Activated CD8-positive, alpha-beta T cell treated with anti-CD3 and anti-CD28 coated beads for 36 hours (primary cell): ENCODE data around the gene MAST3. TPM values are rescaled to one million over a fixed set of nuclear protein-coding genes. Genes with fewer than 3 reads are reported as not detected.

Source experiments
- ATAC-seq: fragments of 200-7000 bp; cut with Tn5 transposase; one replicate; pipeline ENCODE4 v1.10.0; 2021; ENCODE audit warnings: mild to moderate bottlenecking, moderate library complexity
- CTCF ChIA-PET: fragments of 350-600 bp; sonication (Branson Sonifier 250); formaldehyde crosslinking; loops from one replicate; lab custom pipeline; 2021; ENCODE audit warnings: antibody characterized with exemption; lab: Charles Lee
- POLR2A ChIA-PET: fragments of 350-600 bp; sonication (Branson Sonifier 250); formaldehyde crosslinking; loops from one replicate; lab custom pipeline; 2021; ENCODE audit warnings: antibody characterized with exemption; lab: Charles Lee
- DNase-seq: peaks from one replicate; pipeline ENCODE4 v3.0.0-alpha.2; 2020
- H3K27ac Mint-ChIP-seq: one replicate; pipeline ENCODE4 v1.8.0; 2021; ENCODE audit warnings: mild to moderate bottlenecking, mixed read lengths
- H3K27me3 Mint-ChIP-seq: one replicate; pipeline ENCODE4 v1.8.0; 2021; ENCODE audit warnings: mixed read lengths
- H3K36me3 Mint-ChIP-seq: one replicate; pipeline ENCODE4 v1.8.0; 2021; ENCODE audit warnings: low read depth, mixed read lengths
- H3K4me1 Mint-ChIP-seq: one replicate; pipeline ENCODE4 v1.8.0; 2021; ENCODE audit warnings: low read depth, mixed read lengths
- H3K4me3 Mint-ChIP-seq: one replicate; pipeline ENCODE4 v1.8.0; 2021; ENCODE audit warnings: mild to moderate bottlenecking, moderate library complexity, mixed read lengths
- H3K9me3 Mint-ChIP-seq: one replicate; pipeline ENCODE4 v1.8.0; 2021; ENCODE audit warnings: mixed read lengths
- CTCF ChIP-seq: fragments of 200-600 bp; IDR thresholded peaks from one replicate; pipeline ENCODE4 v1.8.0; 2022; ENCODE audit warnings: antibody characterized with exemption, mild to moderate bottlenecking
- intact Hi-C: fragments of 100-400 bp; cut with micrococcal nuclease; formaldehyde crosslinking; loops from one replicate; pipeline ENCODE4 v1.10.0; 2022
- total RNA-seq, 2 experiments: library from RNA; stranded (reverse); gene quantifications; one replicate each; pipeline ENCODE4 v1.2.3, GENCODE V29; 2021

Gene MAST3
- total RNA-seq, 2 experiments from 2014 or later: 23.1 to 23.3 TPM

- no peak for TF ChIP-seq CTCF
- intact Hi-C loops: no loop called here
- peak overlapping the region; percentile 80 for H3K4me3 Mint-ChIP-seq
- no peaks in the 10 kb centered on the region for H3K9me3 Mint-ChIP-seq
- no peak for DNase-seq
- no peak overlapping the region for H3K27ac Mint-ChIP-seq
- H3K27me3 Mint-ChIP-seq: no peaks in the 10 kb centered on the region
- peaks cover 12% of the 10 kb centered on the region for H3K36me3 Mint-ChIP-seq
- no peak for ATAC-seq
- CTCF ChIA-PET: interaction anchor here (1.2 to 1.3 kb wide), 2 partner anchors 59 to 176 kb away, joined by 3 to 7 read pairs; no protein-coding TSS in a partner anchor
- H3K4me1 Mint-ChIP-seq: peaks cover 7% of the 10 kb centered on the region
- POLR2A ChIA-PET: interaction anchor here (0.6 to 1.3 kb wide), 2 partner anchors 12 to 64 kb away, joined by 3 to 4 read pairs; no protein-coding TSS in a partner anchor
Measured at GRCh38 chr19:18172331-18173053, 74.9 kb downstream of the MAST3 start.

DNA sequence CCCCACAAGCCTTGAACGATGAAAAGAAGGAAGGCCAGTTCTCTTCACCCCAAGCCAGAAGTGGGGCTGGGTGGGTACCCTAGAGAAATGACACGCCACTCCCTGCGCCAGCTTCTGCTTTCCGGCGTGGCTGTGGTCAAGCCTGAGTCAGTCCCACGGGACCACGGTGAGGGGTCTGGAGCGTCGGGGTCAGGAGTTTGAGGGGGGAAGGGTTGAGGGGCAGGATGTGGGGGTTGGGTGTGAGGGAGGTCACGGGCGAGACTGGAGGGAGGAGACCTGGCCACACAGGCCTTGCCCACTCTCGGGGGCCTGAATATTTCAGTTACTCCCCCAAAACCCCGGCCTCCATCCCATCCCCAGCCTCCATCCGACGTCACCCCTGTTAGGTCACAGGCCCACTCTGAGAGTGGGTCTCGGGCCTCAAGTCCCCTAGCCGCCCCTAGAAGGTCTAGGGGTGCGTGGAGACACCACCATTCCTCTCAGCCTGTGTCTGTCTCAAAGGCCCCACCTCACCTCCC, 75.5 kb downstream of the MAST3 start:
- H3K4me1 Mint-ChIP-seq: peaks cover 7% of the 10 kb centered on the region
- no peaks in the 10 kb centered on the region for H3K27me3 Mint-ChIP-seq
- no peaks in the 10 kb centered on the region for H3K9me3 Mint-ChIP-seq
- peak overlapping the region; percentile 80 for H3K4me3 Mint-ChIP-seq
- H3K27ac Mint-ChIP-seq: peak overlapping the region; percentile 57
- POLR2A ChIA-PET: interaction anchor here (1.3 kb wide), 1 partner anchor 13 kb away, joined by 4 read pairs; no protein-coding TSS in a partner anchor
- TF ChIP-seq CTCF: no peak
- peaks cover 9% of the 10 kb centered on the region for H3K36me3 Mint-ChIP-seq
- DNase-seq (no peak), ATAC-seq (no peak)
- CTCF ChIA-PET: interaction anchor here (1.3 kb wide), 1 partner anchor 60 kb away, joined by 7 read pairs; no protein-coding TSS in a partner anchor
- intact Hi-C loops: no loop called here

DNA sequence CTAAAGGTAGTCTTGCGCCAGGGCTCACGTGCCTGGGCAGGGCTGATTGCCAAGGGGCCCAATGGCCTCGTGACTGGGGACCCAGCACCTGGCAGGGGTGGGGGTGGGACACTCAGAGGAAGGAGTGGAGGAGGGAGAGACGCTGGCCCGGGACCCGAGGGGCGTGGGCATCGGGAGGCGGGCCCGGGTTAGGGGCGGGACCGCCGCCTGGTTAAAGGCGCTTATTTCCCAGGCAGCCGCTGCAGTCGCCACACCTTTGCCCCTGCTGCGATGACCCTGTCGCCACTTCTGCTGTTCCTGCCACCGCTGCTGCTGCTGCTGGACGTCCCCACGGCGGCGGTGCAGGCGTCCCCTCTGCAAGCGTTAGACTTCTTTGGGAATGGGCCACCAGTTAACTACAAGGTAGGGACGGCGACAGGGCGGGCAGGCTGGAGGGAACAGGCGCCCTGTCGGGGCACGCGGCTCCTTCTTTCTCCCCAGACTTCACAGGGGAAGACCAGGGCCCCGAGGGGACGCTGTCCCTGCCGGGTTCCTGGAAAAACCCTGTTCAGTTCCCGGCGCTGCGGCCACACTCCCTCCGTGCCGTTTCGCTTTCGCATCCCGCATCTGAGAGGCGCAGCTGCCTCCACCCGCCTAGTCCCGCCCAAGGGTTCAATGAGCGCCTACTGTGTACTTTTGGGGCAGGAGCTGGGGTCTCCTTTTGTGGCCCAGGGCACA, 76.2 kb downstream of the MAST3 start, which contains the start of gene IFI30:
Gene IFI30, plus strand, starts transcription at position 242 of the 717 bp plus-strand sequence. Its CDS starts 29 bp downstream, at position 271.
- Mint-ChIP-seq H3K4me1 (peaks cover 7% of the 10 kb centered on the region), H3K27me3 (no peaks in the 10 kb centered on the region), H3K4me3 (peak within 1 kb of the TSS; percentile 80), H3K9me3 (no peaks in the 10 kb centered on the region), H3K27ac (peak within 1 kb of the TSS; percentile 57), H3K36me3 (peaks cover 4% of the 10 kb centered on the region)
- ATAC-seq: peak; percentile 86
- POLR2A ChIA-PET: interaction anchor here (0.9 to 1.3 kb wide), 3 partner anchors 8 to 25 kb away, joined by 3 to 5 read pairs (median 5); no protein-coding TSS in a partner anchor
- no peak for TF ChIP-seq CTCF
- CTCF ChIA-PET: interaction anchor here (0.9 to 1.3 kb wide), 3 partner anchors 12 to 61 kb away, joined by 3 to 4 read pairs (median 3); partner anchors contain the start of gene MPV17L2
- DNase-seq: peak; percentile 72
- intact Hi-C loops: no loop called here

GRCh38 chr19:18174983-18175382, 77.4 kb downstream of the MAST3 start:
- Mint-ChIP-seq H3K27ac (no peak overlapping the region), H3K27me3 (no peaks in the 10 kb centered on the region), H3K9me3 (no peaks in the 10 kb centered on the region), H3K4me3 (peak overlapping the region; percentile 80), H3K36me3 (peaks cover 4% of the 10 kb centered on the region), H3K4me1 (peaks cover 7% of the 10 kb centered on the region)
- no peak for ATAC-seq
- DNase-seq: no peak
- ChIA-PET POLR2A (interaction anchor here (1.3 kb wide), 1 partner anchor 9 kb away, joined by 5 read pairs; no protein-coding TSS in a partner anchor), CTCF (interaction anchor here (0.9 to 1.3 kb wide), 4 partner anchors 13 to 62 kb away, joined by 3 to 4 read pairs (median 4); partner anchors contain the start of gene MPV17L2)
- TF ChIP-seq CTCF: no peak
- intact Hi-C loops: no loop called here
